Daoy (cell line): Measurements from ENCODE around the gene CTTNBP2. TPM values are rescaled to one million over a fixed set of nuclear protein-coding genes. Genes with fewer than 3 reads are reported as not detected.

Experiments
- DNase-seq: peaks from one replicate; pipeline ENCODE4 v3.0.0-alpha.2; 2015; ENCODE audit warnings: low read depth
- total RNA-seq: library from RNA; depleted of rRNA; stranded (reverse); fragments of >200 nt; shearing (Covaris generic); gene quantifications from 2 replicates; pipeline ENCODE4 v1.2.3, GENCODE V29; 2014

The CTTNBP2 gene
- total RNA-seq, 1 experiment from 2014 or later: 3.6 TPM

GRCh38 chr7:117825132-117825531, 48.1 kb downstream of the CTTNBP2 start:
- peak; percentile 58 for DNase-seq

- DNase-seq: no peak
These were observed 48.6 kb downstream of the CTTNBP2 start for GRCh38 chr7:117824592-117824991.

- DNase-seq: no peak
These were observed 53.7 kb downstream of the CTTNBP2 start for GRCh38 chr7:117819558-117819957.

- DNase-seq: no peak
These were observed 55.0 kb downstream of the CTTNBP2 start for GRCh38 chr7:117818232-117818631.

- DNase-seq: no peak
These were observed 56.5 kb downstream of the CTTNBP2 start for GRCh38 chr7:117816727-117817126.

GRCh38 chr7:117811696-117812095, 61.5 kb downstream of the CTTNBP2 start:
- no peak for DNase-seq

- peak; percentile 78 for DNase-seq
These were observed 62.4 kb downstream of the CTTNBP2 start for GRCh38 chr7:117810642-117811512.

GRCh38 chr7:117809958-117810357, 63.3 kb downstream of the CTTNBP2 start:
- peak; percentile 57 for DNase-seq

GRCh38 chr7:117808910-117809705, 64.1 kb downstream of the CTTNBP2 start:
- DNase-seq: peak; percentile 76

- peak; percentile 92 for DNase-seq
These were observed 64.9 kb downstream of the CTTNBP2 start for GRCh38 chr7:117808341-117808757.

GRCh38 chr7:117807676-117808075, 65.6 kb downstream of the CTTNBP2 start:
- no peak for DNase-seq

- DNase-seq: no peak
These were observed 67.2 kb downstream of the CTTNBP2 start for GRCh38 chr7:117806011-117806410.

- DNase-seq: no peak
These were observed 68.0 kb downstream of the CTTNBP2 start for GRCh38 chr7:117805241-117805640.

- no peak for DNase-seq
These were observed 69.8 kb downstream of the CTTNBP2 start for GRCh38 chr7:117803476-117803875.

- DNase-seq: no peak
These were observed 70.6 kb downstream of the CTTNBP2 start for GRCh38 chr7:117802660-117803059.

GRCh38 chr7:117800841-117801240, 72.4 kb downstream of the CTTNBP2 start:
- no peak for DNase-seq

- DNase-seq: no peak
These were observed 72.8 kb downstream of the CTTNBP2 start for GRCh38 chr7:117800406-117800805.

GRCh38 chr7:117796889-117797288, 76.4 kb downstream of the CTTNBP2 start:
- no peak for DNase-seq

- no peak for DNase-seq
These were observed 79.3 kb downstream of the CTTNBP2 start for GRCh38 chr7:117793976-117794375.

- DNase-seq: no peak
These were observed 79.7 kb downstream of the CTTNBP2 start for GRCh38 chr7:117793521-117793920.

GRCh38 chr7:117791877-117792780, 81.1 kb downstream of the CTTNBP2 start:
- DNase-seq: no peak

- no peak for DNase-seq
These were observed 82.5 kb downstream of the CTTNBP2 start for GRCh38 chr7:117790731-117791130.
